HG03064 (cell line): ENCODE data around the gene SYNGR3.
"Not testable (repeated sequence)": the region's sequence is repeated elsewhere in the genome, so short reads cannot be mapped to it uniquely, and the experiment has no call there.

Experiments
- ATAC-seq: cut with Tn5 transposase; IDR thresholded peaks from one replicate; pipeline ENCODE4 v1.9.1; 2021; ENCODE audit warnings: low read depth; ENCODE audit not compliant: unreplicated experiment

The SYNGR3 gene

DNA sequence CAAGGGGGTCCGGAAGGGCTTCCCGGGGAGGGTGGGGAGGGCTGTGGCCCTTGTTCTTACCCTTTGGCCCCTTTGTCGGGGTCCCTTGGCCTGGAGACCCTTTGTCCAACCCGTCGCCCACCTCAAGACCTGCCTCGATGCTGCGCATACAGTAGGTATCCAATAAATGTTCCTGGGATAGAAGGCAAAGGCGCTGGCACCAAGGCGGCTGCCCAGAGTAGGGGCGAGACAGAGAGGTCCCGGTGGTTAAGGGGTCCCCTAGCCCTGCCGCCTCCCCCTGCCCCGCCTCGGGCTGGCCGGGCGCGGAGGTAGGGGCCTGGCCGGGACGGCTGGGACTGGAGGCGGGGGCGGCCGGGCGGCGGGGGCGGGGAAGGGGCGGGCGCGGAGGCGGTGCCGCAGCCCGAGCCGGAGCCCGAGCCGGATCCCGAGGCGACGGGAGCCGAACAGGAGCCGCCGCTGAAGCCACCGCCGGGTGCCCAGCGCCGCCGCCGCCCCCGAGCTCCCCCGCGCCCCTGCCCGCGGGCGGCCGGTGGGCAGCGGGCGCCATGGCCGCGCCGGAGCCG is 36.8 kb downstream of the SYNGR3 start, which contains the start of gene NHERF2:
Gene NHERF2 (plus strand): TSS at position 442 of the 563 bp plus-strand sequence. CDS start 104 bp downstream, at position 546.
- ATAC-seq = no peak

DNA sequence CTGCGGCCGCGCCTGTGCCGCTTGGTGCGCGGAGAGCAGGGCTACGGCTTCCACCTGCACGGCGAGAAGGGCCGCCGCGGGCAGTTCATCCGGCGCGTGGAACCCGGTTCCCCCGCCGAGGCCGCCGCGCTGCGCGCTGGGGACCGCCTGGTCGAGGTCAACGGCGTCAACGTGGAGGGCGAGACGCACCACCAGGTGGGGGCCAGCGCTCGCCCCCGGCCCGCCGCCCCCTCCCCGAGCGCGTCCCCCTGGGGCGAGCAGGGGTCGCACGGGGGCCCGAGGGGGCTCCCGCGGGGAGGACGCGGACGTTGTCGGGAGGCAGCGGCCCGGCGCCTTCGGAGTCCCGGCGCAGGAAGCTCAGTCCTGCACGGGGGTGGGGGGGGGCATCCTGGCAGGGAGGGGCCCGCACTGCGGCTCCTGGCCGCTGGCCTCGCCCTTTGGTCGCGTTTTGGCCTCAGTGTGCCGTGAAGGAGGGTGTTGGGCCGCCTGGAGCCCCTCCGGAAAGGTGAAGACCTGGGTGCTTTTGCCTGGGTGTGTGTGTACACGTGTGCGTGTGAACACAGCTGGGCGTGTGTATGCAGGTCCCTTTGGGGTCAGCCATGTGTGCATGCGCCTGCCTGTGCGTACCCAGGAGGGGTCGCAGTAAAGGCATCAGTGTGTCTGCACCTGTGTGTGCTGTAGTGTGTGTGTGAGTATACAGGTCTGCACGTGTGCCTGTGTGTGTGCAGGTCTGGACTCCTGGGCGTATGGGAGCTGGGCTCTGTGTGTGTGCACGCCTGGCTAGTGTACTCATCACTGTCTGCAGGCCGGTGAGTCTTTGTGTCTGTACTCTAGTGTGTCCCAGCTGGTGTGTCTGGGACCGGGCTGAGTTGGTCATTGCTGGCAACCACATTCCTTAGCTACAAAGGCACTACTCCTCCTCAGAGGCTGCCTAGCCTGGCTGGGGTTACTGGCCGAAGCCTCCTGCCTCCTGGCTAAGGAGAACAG is 37.5 kb downstream of the SYNGR3 start:
- ATAC-seq = no peak

DNA sequence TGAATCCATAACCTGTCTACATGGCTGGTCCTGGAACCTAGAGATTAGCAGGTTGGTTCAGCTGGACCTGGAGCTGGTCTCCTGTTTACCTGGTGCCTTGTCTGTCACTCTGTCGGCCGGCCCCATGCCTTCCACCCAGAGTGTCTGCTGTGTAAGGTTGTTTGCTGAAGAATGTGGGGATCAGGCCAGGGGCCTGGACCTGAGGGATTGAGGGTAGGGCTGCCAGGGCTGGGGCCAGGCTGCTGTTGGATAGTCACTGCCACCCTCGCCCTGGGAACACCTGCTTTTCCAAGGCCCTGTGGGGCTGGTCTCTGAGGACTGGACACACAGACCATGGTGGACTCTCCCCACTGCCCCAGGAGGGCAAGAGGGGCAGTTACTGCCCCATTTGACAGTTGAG is 38.4 kb downstream of the SYNGR3 start:
- ATAC-seq = no peak

- no peak for ATAC-seq
Measured at GRCh38 chr16:2028620-2029220, 39.0 kb downstream of the SYNGR3 start.

GRCh38 chr16:2029350-2029749 is 39.6 kb downstream of the SYNGR3 start:
- no peak for ATAC-seq

DNA sequence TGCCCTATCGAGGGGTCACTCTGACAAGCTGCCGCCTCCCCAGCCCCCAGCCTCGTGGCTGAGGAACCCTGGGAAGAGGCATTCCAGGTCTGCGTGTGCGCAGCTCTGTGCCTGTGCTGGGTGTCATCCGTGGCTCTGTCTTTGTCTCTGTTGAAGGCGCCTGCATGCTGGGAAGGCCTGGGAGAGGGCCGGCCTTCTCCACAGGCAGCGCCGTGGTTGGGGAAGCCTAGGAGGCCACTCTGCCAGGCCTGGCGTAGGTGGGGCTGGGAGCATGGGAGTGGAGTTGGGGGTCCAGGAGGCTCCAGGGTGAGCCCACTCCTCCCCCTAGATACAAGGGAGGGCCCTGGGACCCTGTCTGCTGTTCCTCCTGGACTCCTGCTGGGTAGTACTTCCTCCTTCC is 40.3 kb downstream of the SYNGR3 start:
- no peak for ATAC-seq

GRCh38 chr16:2031081-2031577 is 41.4 kb downstream of the SYNGR3 start:
- ATAC-seq = no peak

DNA sequence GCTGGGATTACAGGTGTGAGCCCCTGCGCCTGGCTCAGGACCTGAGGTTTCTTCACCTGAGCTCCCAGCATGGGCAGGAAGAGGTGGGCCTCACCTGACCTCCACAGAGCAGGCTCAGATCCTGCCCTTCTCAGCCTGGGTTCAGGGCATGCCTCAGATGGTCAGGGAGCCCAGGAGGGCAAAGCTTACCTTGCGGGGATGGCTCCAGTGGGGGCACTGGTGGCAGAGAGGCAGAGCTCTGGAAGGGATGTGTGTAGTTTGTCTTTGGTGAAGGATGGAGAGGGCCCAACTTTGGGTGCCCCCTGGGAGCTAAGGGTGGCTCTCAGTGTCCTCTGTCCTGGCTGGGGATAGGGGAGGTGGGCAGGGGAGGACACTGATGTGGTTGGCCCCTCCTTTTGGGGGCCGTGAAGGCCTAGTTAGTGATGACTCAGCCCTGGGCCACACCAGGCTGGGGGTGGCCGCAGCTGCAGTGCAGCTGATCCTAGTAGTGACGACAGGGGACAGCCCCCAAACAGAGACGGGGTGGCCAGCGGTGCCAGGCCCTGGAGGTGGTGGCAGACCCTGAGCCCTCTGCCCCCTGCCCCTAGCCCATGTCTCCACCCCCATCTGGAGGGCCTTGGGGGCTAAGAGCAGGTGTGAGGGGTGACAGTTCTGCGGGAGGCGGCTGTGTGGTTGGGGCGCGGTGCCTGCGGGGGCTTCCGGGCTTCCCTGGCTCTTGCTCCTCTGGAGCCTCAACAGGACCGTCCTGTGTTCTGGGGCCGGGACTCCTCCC is 42.7 kb downstream of the SYNGR3 start:
- no peak for ATAC-seq

- no peak for ATAC-seq
Measured at GRCh38 chr16:2033057-2033908, 43.5 kb downstream of the SYNGR3 start.

GRCh38 chr16:2033909-2034695 is 44.3 kb downstream of the SYNGR3 start:
- not testable (repeated sequence) for ATAC-seq

- no peak for ATAC-seq
Measured at GRCh38 chr16:2034696-2035430, 45.1 kb downstream of the SYNGR3 start.

GRCh38 chr16:2035431-2036199 is 45.8 kb downstream of the SYNGR3 start:
- no peak for ATAC-seq

GRCh38 chr16:2036200-2036966 is 46.6 kb downstream of the SYNGR3 start:
- no peak for ATAC-seq

DNA sequence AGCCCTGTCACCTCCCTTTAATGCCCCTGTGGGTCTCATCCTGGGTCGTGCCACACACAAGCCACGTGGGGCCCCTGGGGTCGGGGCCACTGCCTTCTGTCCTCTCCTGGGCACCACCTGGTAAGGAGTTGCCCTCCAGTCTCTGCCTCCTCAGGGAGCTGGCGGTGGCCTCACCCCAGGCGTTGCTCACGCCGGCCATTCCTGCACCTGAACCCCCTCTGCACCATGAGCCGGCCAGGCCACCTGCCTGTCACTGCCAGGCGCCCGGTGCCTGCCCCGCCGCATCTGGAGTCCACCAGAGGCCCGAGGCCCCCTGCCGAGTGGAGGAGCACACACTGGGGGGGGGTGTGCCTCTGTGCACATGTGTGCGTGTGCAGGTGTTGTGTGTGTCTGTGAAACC is 47.3 kb downstream of the SYNGR3 start:
- ATAC-seq = no peak

GRCh38 chr16:2037647-2038381 is 48.0 kb downstream of the SYNGR3 start:
- ATAC-seq = no peak
